Measurements from ENCODE around the gene DNAH7. TPM values are rescaled to one million over a fixed set of nuclear protein-coding genes. Genes with fewer than 3 reads are reported as not detected.

Gene DNAH7
- total and polyA plus RNA-seq, 2 of the 8 experiments (the other 6 are each of a cell fraction or from before 2014, with no cell fraction given), result 0.07 to 0.08 TPM

DNA sequence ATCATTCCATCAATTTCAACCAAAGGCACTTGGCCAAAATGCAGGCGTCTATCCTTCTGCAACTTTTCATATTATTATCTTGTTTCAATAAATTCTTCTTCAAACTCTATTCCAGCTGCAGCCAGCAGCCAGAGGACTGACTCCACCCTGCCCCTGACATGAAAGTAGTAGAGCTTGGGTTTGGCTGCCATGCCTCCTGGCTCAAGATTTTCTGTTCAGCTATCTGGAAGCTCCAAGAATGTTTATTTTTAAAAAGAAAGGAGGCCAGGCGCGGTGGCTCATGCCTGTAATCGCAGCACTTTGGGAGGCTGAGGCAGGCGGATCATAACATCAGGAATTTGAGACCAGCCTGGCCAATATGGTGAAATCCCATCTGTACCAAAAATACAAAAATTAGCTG, 4.9 kb downstream of the DNAH7 start (continued):
- TF ChIP-seq SRF (IDR thresholded peaks at IDR 0.05; ENCODE audit: low read depth, low read length), result no peak
